WTC11 (cell line): ENCODE results near the gene MAP4K3.

Experiments used
- AFF4 ChIP-seq: sonication (generic); formaldehyde crosslinking; IDR thresholded peaks from 2 replicates; pipeline ENCODE4 v1.8.1; 2023; ENCODE audit warnings: mild to moderate bottlenecking, missing genetic modification reagents, borderline replicate concordance
- CTCF ChIP-seq: fragments of 200-600 bp; IDR thresholded peaks from 2 replicates; pipeline ENCODE4 v1.8.0; 2022; ENCODE audit warnings: antibody characterized with exemption
- SP1 ChIP-seq: sonication (generic); formaldehyde crosslinking; conservative IDR thresholded peaks from 2 replicates; pipeline ENCODE4 v1.8.1; 2022; ENCODE audit warnings: missing genetic modification reagents

GRCh38 chr2:39247512-39248043, 189.5 kb downstream of the MAP4K3 start:
- TF ChIP-seq CTCF = no peak
- no peak for TF ChIP-seq AFF4 (CRISPR knock-in tag)
- no peak for TF ChIP-seq SP1 (CRISPR knock-in tag)
